GM12874 (cell line): ENCODE data around the gene RIMKLB.

ENCODE experiments used
- TF ChIP-seq, protein P1 (sequence below): IDR thresholded peaks from 2 replicates; pipeline ENCODE4 v1.5.1; 2011; ENCODE audit warnings: low read depth, mild to moderate bottlenecking, control low read depth, low read length, moderate library complexity; ENCODE audit not compliant: insufficient read depth

The RIMKLB gene

GRCh38 chr12:8829621-8830020 is 131.8 kb downstream of the RIMKLB start:
- TF ChIP-seq, protein P1, sequence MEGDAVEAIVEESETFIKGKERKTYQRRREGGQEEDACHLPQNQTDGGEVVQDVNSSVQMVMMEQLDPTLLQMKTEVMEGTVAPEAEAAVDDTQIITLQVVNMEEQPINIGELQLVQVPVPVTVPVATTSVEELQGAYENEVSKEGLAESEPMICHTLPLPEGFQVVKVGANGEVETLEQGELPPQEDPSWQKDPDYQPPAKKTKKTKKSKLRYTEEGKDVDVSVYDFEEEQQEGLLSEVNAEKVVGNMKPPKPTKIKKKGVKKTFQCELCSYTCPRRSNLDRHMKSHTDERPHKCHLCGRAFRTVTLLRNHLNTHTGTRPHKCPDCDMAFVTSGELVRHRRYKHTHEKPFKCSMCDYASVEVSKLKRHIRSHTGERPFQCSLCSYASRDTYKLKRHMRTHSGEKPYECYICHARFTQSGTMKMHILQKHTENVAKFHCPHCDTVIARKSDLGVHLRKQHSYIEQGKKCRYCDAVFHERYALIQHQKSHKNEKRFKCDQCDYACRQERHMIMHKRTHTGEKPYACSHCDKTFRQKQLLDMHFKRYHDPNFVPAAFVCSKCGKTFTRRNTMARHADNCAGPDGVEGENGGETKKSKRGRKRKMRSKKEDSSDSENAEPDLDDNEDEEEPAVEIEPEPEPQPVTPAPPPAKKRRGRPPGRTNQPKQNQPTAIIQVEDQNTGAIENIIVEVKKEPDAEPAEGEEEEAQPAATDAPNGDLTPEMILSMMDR = no peak

- TF ChIP-seq, protein P1 = no peak
Measured at GRCh38 chr12:8831116-8831515, 133.3 kb downstream of the RIMKLB start.

GRCh38 chr12:8832500-8832899 is 134.7 kb downstream of the RIMKLB start:
- TF ChIP-seq, protein P1 = no peak
